Tibial artery (tissue), 4 donors: ENCODE data around the gene WASF3.

Source experiments
- DNase-seq, 2 donors: peaks; one replicate each; pipeline ENCODE4 v3.0.0-alpha.2; 2019
- H3K27ac ChIP-seq, 2 donors: fragments of 200-600 bp; sonication (generic) in 1 of 2; 1 replicate in 1 of 2; 2 replicates in 1 of 2; pipeline ENCODE4 v1.5.1; 2018 to 2019; ENCODE audit warnings: mild to moderate bottlenecking in 1 of 2
- H3K27me3 ChIP-seq, 2 donors: fragments of 200-600 bp; sonication (generic) in 1 of 2; one replicate each; pipeline versions ENCODE4 v1.5.1 to v1.6.0; 2016 to 2019
- H3K36me3 ChIP-seq, 3 donors: fragments of 200-600 bp; sonication (generic) in 2 of 3; one replicate each; pipeline ENCODE4 v1.5.1; 2016 to 2019; ENCODE audit warnings: mild to moderate bottlenecking in 2 of 3
- H3K4me1 ChIP-seq, 4 donors: fragments of 200-600 bp; sonication (generic) in 2 of 4; 1 replicate in 3 of 4; 2 replicates in 1 of 4; pipeline ENCODE4 v1.5.1; 2016 to 2019
- H3K4me3 ChIP-seq, 2 donors: fragments of 200-600 bp; sonication (generic) in 1 of 2; 1 replicate in 1 of 2; 2 replicates in 1 of 2; pipeline ENCODE4 v1.5.1; 2018 to 2019; ENCODE audit warnings: mild to moderate bottlenecking in 2 of 2
- H3K9me3 ChIP-seq, 3 donors: fragments of 200-600 bp; sonication (generic) in 1 of 3; one replicate each; pipeline ENCODE4 v1.5.1; 2016 to 2019
- CTCF ChIP-seq, 2 experiments: fragments of 200-600 bp in 1 of 2; fragments of 450-650 bp in 1 of 2; IDR thresholded peaks; one replicate each; pipeline ENCODE4 v1.5.1; 2017 to 2019; ENCODE audit warnings: antibody characterized with exemption in 2 of 2, mild to moderate bottlenecking in 1 of 2, moderate library complexity in 1 of 2
- intact Hi-C: fragments of 100-400 bp; cut with DNase I; formaldehyde crosslinking; loops from one replicate; pipeline ENCODE4 v1.15.0; 2023; ENCODE audit warnings: low total_unique reads

WASF3 gene

GRCh38 chr13:26694609-26695359 is 137.3 kb downstream of the WASF3 start:
- DNase-seq: no peak
- Histone ChIP-seq H3K4me1 (peaks cover 0 to 5% (median 0%) of the 10 kb centered on the region in 4 donors), H3K27ac (no peak overlapping the region), H3K36me3 (peaks cover 13 to 17% (median 13%) of the 10 kb centered on the region in 3 donors), H3K4me3 (no peak overlapping the region), H3K9me3 (peaks cover 0 to 13% (median 4%) of the 10 kb centered on the region in 3 donors), H3K27me3 (no peaks in the 10 kb centered on the region)
- no peak for TF ChIP-seq CTCF (IDR thresholded peaks at IDR 0.05)
- intact Hi-C loops: loop anchor here (5.0 kb wide), 2 partner anchors 137 to 207 kb away; partner anchors contain the start of gene WASF3

GRCh38 chr13:26695360-26695705 is 137.8 kb downstream of the WASF3 start:
- intact Hi-C loops: loop anchor here (5.0 kb wide), 2 partner anchors 138 to 208 kb away; partner anchors contain the start of gene WASF3

GRCh38 chr13:26695891-26696311 is 138.4 kb downstream of the WASF3 start:
- Histone ChIP-seq H3K9me3 (peaks cover 0 to 3% (median 0%) of the 10 kb centered on the region in 3 donors), H3K27me3 (no peaks in the 10 kb centered on the region), H3K27ac (no peak overlapping the region), H3K4me1 (peaks cover 0 to 5% (median 0%) of the 10 kb centered on the region in 4 donors), H3K4me3 (no peak overlapping the region), H3K36me3 (peaks cover 4 to 7% (median 7%) of the 10 kb centered on the region in 3 donors)
- TF ChIP-seq CTCF (IDR thresholded peaks at IDR 0.05): no peak
- DNase-seq: no peak
- intact Hi-C loops: loop anchor here (5.0 kb wide), 2 partner anchors 139 to 209 kb away; partner anchors contain the start of gene WASF3

More at GRCh38 chr13:26695360-26695705, 137.8 kb downstream of the WASF3 start:
- Histone ChIP-seq H3K27me3 (no peaks in the 10 kb centered on the region), H3K4me1 (peaks cover 0 to 5% (median 0%) of the 10 kb centered on the region in 4 donors), H3K36me3 (peaks cover 7 to 12% (median 8%) of the 10 kb centered on the region in 3 donors), H3K4me3 (no peak overlapping the region), H3K9me3 (peaks cover 0 to 8% (median 4%) of the 10 kb centered on the region in 3 donors), H3K27ac (no peak overlapping the region)
- no peak for TF ChIP-seq CTCF (IDR thresholded peaks at IDR 0.05)
- DNase-seq: no peak

GRCh38 chr13:26697069-26697955 is 139.8 kb downstream of the WASF3 start:
- H3K27me3 ChIP-seq: no peaks in the 10 kb centered on the region
- H3K36me3 ChIP-seq: no peaks in the 10 kb centered on the region
- intact Hi-C loops: loop anchor here (5.0 kb wide), 2 partner anchors 140 to 210 kb away; partner anchors contain the start of gene WASF3
- H3K27ac ChIP-seq: no peak overlapping the region
- DNase-seq: no peak
- TF ChIP-seq CTCF (IDR thresholded peaks at IDR 0.05): no peak
- no peaks in the 10 kb centered on the region for H3K9me3 ChIP-seq
- H3K4me1 ChIP-seq: peaks cover 0 to 5% (median 0%) of the 10 kb centered on the region in 4 donors
- no peak overlapping the region for H3K4me3 ChIP-seq

GRCh38 chr13:26698392-26699196 is 141.1 kb downstream of the WASF3 start:
- H3K4me3 ChIP-seq: peak overlapping the region in 1 of 2 donors; percentile 19
- no peak overlapping the region for H3K27ac ChIP-seq
- intact Hi-C loops: loop anchor here (2.0 to 5.0 kb wide), 3 partner anchors 141 to 514 kb away; partner anchors contain the start of gene WASF3
- DNase-seq: peak; percentile 81 to 90
- no peaks in the 10 kb centered on the region for H3K9me3 ChIP-seq
- peak; percentile 94 to 95 for TF ChIP-seq CTCF (IDR thresholded peaks at IDR 0.05)
- peaks cover 0 to 5% (median 0%) of the 10 kb centered on the region in 4 donors for H3K4me1 ChIP-seq
- no peaks in the 10 kb centered on the region for H3K36me3 ChIP-seq
- H3K27me3 ChIP-seq: no peaks in the 10 kb centered on the region
